Panc1 (cell line): Measurements from ENCODE around the gene PRR35. TPM values are rescaled to one million over a fixed set of nuclear protein-coding genes. Genes with fewer than 3 reads are reported as not detected.

Experiments used
- ATAC-seq: fragments of 200-7000 bp; cut with Tn5 transposase; 2 replicates; pipeline ENCODE4 v1.9.1; 2020; ENCODE audit warnings: mild to moderate bottlenecking, moderate library complexity
- BruUV-seq: library from RNA; stranded (reverse); fragments of 400-500 nt; replicated peaks from 2 replicates; lab custom pipeline; 2021; lab: Mats Ljungman, UMichigan
- CTCF ChIA-PET: fragments of 300-600 bp; sonication (Branson Sonifier 250); formaldehyde crosslinking; loops from one replicate; lab custom pipeline; 2022; ENCODE audit warnings: antibody characterized with exemption; lab: Charles Lee
- POLR2A ChIA-PET: fragments of 300-600 bp; sonication (Branson Sonifier 250); formaldehyde crosslinking; loops from one replicate; lab custom pipeline; 2022; ENCODE audit warnings: antibody characterized with exemption; lab: Charles Lee
- DNase-seq: peaks from one replicate; pipeline ENCODE4 v3.0.0-alpha.2; 2010; ENCODE audit warnings: low read depth, low spot score
- H3K27ac ChIP-seq: 2 replicates; pipeline ENCODE4 v1.5.1; 2011; ENCODE audit warnings: mild to moderate bottlenecking, low read length, inconsistent platforms
- H3K27me3 ChIP-seq: fragments of 200-500 bp; sonication (Bioruptor generic); 2 replicates; pipeline ENCODE4 v1.6.0; 2014; ENCODE audit warnings: low read length, inconsistent platforms; ENCODE audit not compliant: control insufficient read depth, insufficient read depth
- H3K36me3 ChIP-seq: fragments of 200-500 bp; sonication (Bioruptor generic); 2 replicates; pipeline ENCODE4 v1.5.1; 2014; ENCODE audit warnings: inconsistent platforms, mild to moderate bottlenecking, low read length, moderate library complexity; ENCODE audit not compliant: control insufficient read depth, insufficient read depth
- H3K4me1 ChIP-seq: 2 replicates; pipeline ENCODE4 v1.5.1; 2011; ENCODE audit warnings: inconsistent platforms, mild to moderate bottlenecking, low read length, moderate library complexity; ENCODE audit not compliant: control insufficient read depth, insufficient read depth
- H3K4me3 ChIP-seq, 2 experiments: 2 replicates each; pipeline ENCODE4 v1.5.1; 2011 to 2012; ENCODE audit warnings: low read depth in 2 of 2, low read length in 2 of 2, mild to moderate bottlenecking in 2 of 2, inconsistent platforms in 1 of 2, moderate library complexity in 1 of 2
- H3K9me3 ChIP-seq: fragments of 200-500 bp; sonication (Bioruptor generic); 2 replicates; pipeline ENCODE4 v1.5.1; 2014; ENCODE audit warnings: low read depth, mild to moderate bottlenecking, inconsistent platforms, low read length, moderate library complexity; ENCODE audit not compliant: control insufficient read depth, insufficient read depth
- CTCF ChIP-seq: fragments of 450-650 bp; IDR thresholded peaks from 2 replicates; pipeline ENCODE4 v1.5.1; 2017; ENCODE audit warnings: mild to moderate bottlenecking
- POLR2AphosphoS5 ChIP-seq: IDR thresholded peaks from 2 replicates; pipeline ENCODE4 v1.6.1; 2012; ENCODE audit warnings: mild to moderate bottlenecking, low read depth, low read length, moderate library complexity
- REST ChIP-seq, 2 experiments: IDR thresholded peaks; 2 replicates each; pipeline ENCODE4 v1.6.1; 2011 to 2012; ENCODE audit warnings: low read depth in 2 of 2, control low read depth in 1 of 2, low read length in 1 of 2, mild to moderate bottlenecking in 1 of 2, moderate library complexity in 1 of 2; ENCODE audit not compliant: insufficient read depth in 1 of 2
- SIN3A ChIP-seq: IDR thresholded peaks from 2 replicates; pipeline ENCODE4 v1.6.1; 2012; ENCODE audit warnings: low read depth, mild to moderate bottlenecking, low read length, moderate library complexity, borderline replicate concordance; ENCODE audit not compliant: insufficient read depth
- TCF7L2 ChIP-seq: IDR thresholded peaks from 2 replicates; pipeline ENCODE4 v1.6.1; 2011; ENCODE audit warnings: mild to moderate bottlenecking, low read depth, low read length, inconsistent platforms
- in situ Hi-C: cut with HindIII; loops from 2 replicates; pipeline ENCODE4 v1.10.0; 2016; ENCODE audit warnings: low sequenced_read_pairs, low pct_unique_long_range_greater_than_20kb
- intact Hi-C: fragments of 100-400 bp; cut with micrococcal nuclease; formaldehyde crosslinking; loops from one replicate; pipeline ENCODE4 v1.10.0; 2022; ENCODE audit not compliant: unreplicated experiment
- total RNA-seq: library from RNA; stranded (reverse); gene quantifications from one replicate; pipeline ENCODE4 v1.2.1, GENCODE V29; 2021; ENCODE audit not compliant: unreplicated experiment

PRR35 gene
- total RNA-seq, 1 experiment from 2014 or later: 2.2 TPM

- H3K36me3 ChIP-seq: no peaks in the 10 kb centered on the region
- H3K27ac ChIP-seq: no peak overlapping the region
- no peak for DNase-seq
- no peaks in the 10 kb centered on the region for H3K27me3 ChIP-seq
- TF ChIP-seq TCF7L2 (no peak), SIN3A (no peak), REST (IDR thresholded peaks at IDR 0.05; ENCODE audit: insufficient read depth in 1 of 2, low read depth in 2 of 2, low read length in 1 of 2) (no peak), CTCF (no peak), POLR2AphosphoS5 (no peak)
- intact Hi-C loops (no loop called here), in situ Hi-C loops (no loop called here)
- peaks cover 20% of the 10 kb centered on the region for H3K4me1 ChIP-seq
- CTCF ChIA-PET: no interaction called here
- no peaks in the 10 kb centered on the region for H3K9me3 ChIP-seq
- TSS peak; percentile 90 for BruUV-seq
- H3K4me3 ChIP-seq: no peak overlapping the region
- POLR2A ChIA-PET: no interaction called here
- ATAC-seq: no peak
Observed at GRCh38 chr16:553601-554296, 6.4 kb upstream of the PRR35 start.

GRCh38 chr16:554297-554621, 5.9 kb upstream of the PRR35 start:
- H3K4me3 ChIP-seq: no peak overlapping the region
- no peaks in the 10 kb centered on the region for H3K27me3 ChIP-seq
- BruUV-seq: no TSS peak
- H3K9me3 ChIP-seq: no peaks in the 10 kb centered on the region
- 0 out of 2 replicates have a peak overlapping the region, but pooled peaks have one; percentile 23 for H3K27ac ChIP-seq
- ChIA-PET CTCF (no interaction called here), POLR2A (no interaction called here)
- no peak for TF ChIP-seq SIN3A
- TF ChIP-seq REST (IDR thresholded peaks at IDR 0.05; ENCODE audit: insufficient read depth in 1 of 2, low read depth in 2 of 2, low read length in 1 of 2): no peak
- TF ChIP-seq TCF7L2: no peak
- no peak for TF ChIP-seq CTCF
- no peak for TF ChIP-seq POLR2AphosphoS5
- DNase-seq (no peak), ATAC-seq (no peak)
- in situ Hi-C loops (no loop called here), intact Hi-C loops (no loop called here)
- peaks cover 24% of the 10 kb centered on the region for H3K4me1 ChIP-seq
- H3K36me3 ChIP-seq: no peaks in the 10 kb centered on the region
